Activated CD4-positive, alpha-beta memory T cell treated with anti-CD3 and anti-CD28 coated beads, Interleukin-2, amount 10 ng/mL, durations not matched to agents 7 days and 5 days (primary cell): ENCODE data around the gene ZFP36L2. TPM values are rescaled to one million over a fixed set of nuclear protein-coding genes. Genes with fewer than 3 reads are reported as not detected.

Experiments
- CTCF ChIA-PET: fragments of 350-600 bp; sonication (Branson Sonifier 250); formaldehyde crosslinking; loops from one replicate; lab custom pipeline; 2021; ENCODE audit warnings: antibody characterized with exemption, inconsistent platforms; lab: Charles Lee
- POLR2A ChIA-PET: fragments of 350-600 bp; sonication (Branson Sonifier 250); formaldehyde crosslinking; loops from one replicate; lab custom pipeline; 2021; ENCODE audit warnings: antibody characterized with exemption; lab: Charles Lee
- DNase-seq: peaks from one replicate; pipeline ENCODE4 v3.0.0-alpha.2; 2020
- H3K27ac Mint-ChIP-seq: one replicate; pipeline ENCODE4 v1.8.0; 2021; ENCODE audit warnings: mild to moderate bottlenecking, mixed read lengths
- H3K27me3 Mint-ChIP-seq: one replicate; pipeline ENCODE4 v1.8.0; 2021; ENCODE audit warnings: mixed read lengths
- H3K36me3 Mint-ChIP-seq: one replicate; pipeline ENCODE4 v1.8.0; 2021; ENCODE audit warnings: low read depth, mixed read lengths
- H3K4me1 Mint-ChIP-seq: one replicate; pipeline ENCODE4 v1.8.0; 2021; ENCODE audit warnings: mixed read lengths
- H3K4me3 Mint-ChIP-seq: one replicate; pipeline ENCODE4 v1.8.0; 2021; ENCODE audit warnings: mild to moderate bottlenecking, mixed read lengths
- H3K9me3 Mint-ChIP-seq: one replicate; pipeline ENCODE4 v1.8.0; 2021; ENCODE audit warnings: mixed read lengths
- total RNA-seq, 2 experiments: library from RNA; stranded (reverse); gene quantifications; one replicate each; pipeline ENCODE4 v1.2.3, GENCODE V29; 2021

ZFP36L2 gene
- total RNA-seq, 2 experiments from 2014 or later: 276 to 278 TPM

GRCh38 chr2:43186679-43187374 is 39.6 kb downstream of the ZFP36L2 start:
- Mint-ChIP-seq H3K27me3 (no peaks in the 10 kb centered on the region), H3K4me1 (peaks cover 42% of the 10 kb centered on the region), H3K4me3 (no peak overlapping the region), H3K27ac (no peak overlapping the region), H3K36me3 (no peaks in the 10 kb centered on the region), H3K9me3 (no peaks in the 10 kb centered on the region)
- ChIA-PET POLR2A (interaction anchor here (1.1 to 1.5 kb wide), 4 partner anchors 12 to 40 kb away, joined by 3 to 4 read pairs (median 4); partner anchors contain the start of gene ZFP36L2), CTCF (interaction anchor here (1.1 to 1.4 kb wide), 3 partner anchors 8 to 32 kb away, joined by 3 to 5 read pairs (median 3); no protein-coding TSS in a partner anchor)
- no peak for DNase-seq

- ChIA-PET POLR2A (interaction anchor here (0.7 to 1.5 kb wide), 3 partner anchors 8 to 16 kb away, joined by 3 to 4 read pairs (median 4); no protein-coding TSS in a partner anchor), CTCF (interaction anchor here (1.4 kb wide), 2 partner anchors 8 to 32 kb away, joined by 3 to 5 read pairs; no protein-coding TSS in a partner anchor)
- Mint-ChIP-seq H3K27ac (peak overlapping the region; percentile 89), H3K4me3 (no peak overlapping the region), H3K9me3 (no peaks in the 10 kb centered on the region), H3K36me3 (no peaks in the 10 kb centered on the region), H3K27me3 (no peaks in the 10 kb centered on the region), H3K4me1 (peaks cover 41% of the 10 kb centered on the region)
- DNase-seq: no peak
These were observed 40.1 kb downstream of the ZFP36L2 start for GRCh38 chr2:43186321-43186678.

DNA sequence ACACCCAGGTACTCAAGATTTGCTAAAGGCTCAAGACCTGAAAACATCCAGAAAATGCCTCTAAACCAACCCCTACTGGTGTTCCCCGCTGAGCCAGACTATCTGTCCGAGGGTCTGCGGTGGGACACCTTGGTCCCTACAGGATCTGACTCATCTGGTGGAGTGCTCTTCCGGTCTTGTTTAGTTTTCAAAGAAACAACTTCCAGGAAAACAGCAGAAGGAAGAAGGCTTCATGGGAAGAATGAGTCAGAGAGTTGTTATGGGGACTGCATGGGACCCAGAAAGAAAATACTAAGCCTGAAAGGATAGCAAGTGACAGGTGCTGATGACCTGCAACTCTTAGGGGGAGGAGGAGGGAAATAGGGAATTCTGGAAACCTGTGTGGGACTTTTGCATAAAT is 41.3 kb downstream of the ZFP36L2 start:
- H3K27ac Mint-ChIP-seq: peak overlapping the region; percentile 89
- DNase-seq: no peak
- ChIA-PET CTCF (interaction anchor here (0.6 to 1.4 kb wide), 2 partner anchors 9 to 490 kb away, joined by 3 read pairs; no protein-coding TSS in a partner anchor), POLR2A (interaction anchor here (0.9 kb wide), 1 partner anchor 22 kb away, joined by 3 read pairs; no protein-coding TSS in a partner anchor)
- H3K36me3 Mint-ChIP-seq: no peaks in the 10 kb centered on the region
- H3K27me3 Mint-ChIP-seq: no peaks in the 10 kb centered on the region
- H3K9me3 Mint-ChIP-seq: no peaks in the 10 kb centered on the region
- peaks cover 47% of the 10 kb centered on the region for H3K4me1 Mint-ChIP-seq
- no peak overlapping the region for H3K4me3 Mint-ChIP-seq

DNA sequence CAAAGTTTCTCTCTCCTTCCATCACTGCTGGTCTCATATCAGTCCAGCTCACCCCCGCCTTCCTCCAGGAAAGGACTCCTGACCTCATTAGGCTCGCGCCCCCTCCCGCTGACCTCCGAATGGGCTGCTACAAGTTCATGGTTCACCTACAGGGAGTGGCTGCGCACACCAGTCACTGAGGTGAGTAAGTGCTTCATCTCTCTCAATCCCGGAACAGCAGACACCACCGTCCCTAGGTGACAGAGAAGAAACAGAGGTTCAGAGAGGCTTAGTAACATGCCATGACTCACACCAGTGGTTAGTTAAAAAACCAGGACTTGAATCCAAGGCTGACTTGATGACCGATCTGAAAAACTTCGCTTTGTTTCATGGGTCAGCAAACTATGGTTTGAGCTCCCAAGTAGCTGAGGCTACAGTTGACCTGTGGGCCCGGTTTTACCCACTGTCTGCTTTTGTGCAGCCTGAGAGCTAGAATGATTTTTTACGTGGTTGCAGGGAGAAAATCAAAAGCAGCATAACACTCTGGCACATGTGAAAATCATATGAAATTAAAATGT is 42.0 kb downstream of the ZFP36L2 start:
- Mint-ChIP-seq H3K4me1 (peaks cover 47% of the 10 kb centered on the region), H3K4me3 (peak overlapping the region; percentile 47), H3K27ac (peak overlapping the region; percentile 89), H3K27me3 (no peaks in the 10 kb centered on the region), H3K36me3 (no peaks in the 10 kb centered on the region), H3K9me3 (no peaks in the 10 kb centered on the region)
- POLR2A ChIA-PET: interaction anchor here (0.9 to 1.4 kb wide), 3 partner anchors 10 to 34 kb away, joined by 3 to 5 read pairs (median 3); no protein-coding TSS in a partner anchor
- peak; percentile 73 for DNase-seq
- CTCF ChIA-PET: interaction anchor here (0.5 to 1.0 kb wide), 3 partner anchors 8 to 491 kb away, joined by 3 to 4 read pairs (median 3); no protein-coding TSS in a partner anchor

- H3K4me3 Mint-ChIP-seq: no peak overlapping the region
- peak overlapping the region; percentile 89 for H3K27ac Mint-ChIP-seq
- CTCF ChIA-PET: interaction anchor here (1.0 kb wide), 1 partner anchor 9 kb away, joined by 3 read pairs; no protein-coding TSS in a partner anchor
- H3K9me3 Mint-ChIP-seq: no peaks in the 10 kb centered on the region
- no peak for DNase-seq
- H3K4me1 Mint-ChIP-seq: peaks cover 53% of the 10 kb centered on the region
- no peaks in the 10 kb centered on the region for H3K36me3 Mint-ChIP-seq
- POLR2A ChIA-PET: interaction anchor here (1.3 to 1.4 kb wide), 2 partner anchors 10 to 34 kb away, joined by 3 to 5 read pairs; no protein-coding TSS in a partner anchor
- H3K27me3 Mint-ChIP-seq: no peaks in the 10 kb centered on the region
These were observed 42.7 kb downstream of the ZFP36L2 start for GRCh38 chr2:43183743-43184142.

GRCh38 chr2:43180897-43181296 is 45.5 kb downstream of the ZFP36L2 start:
- H3K36me3 Mint-ChIP-seq: no peaks in the 10 kb centered on the region
- no peaks in the 10 kb centered on the region for H3K27me3 Mint-ChIP-seq
- DNase-seq: no peak
- POLR2A ChIA-PET: interaction anchor here (1.1 to 14.8 kb wide), 5 partner anchors 12 to 50 kb away, joined by 3 to 403 read pairs (median 6); partner anchors contain the start of gene ZFP36L2
- H3K4me1 Mint-ChIP-seq: peaks cover 69% of the 10 kb centered on the region
- CTCF ChIA-PET: interaction anchor here (0.8 to 3.7 kb wide), 4 partner anchors 10 to 46 kb away, joined by 3 to 19 read pairs (median 5); partner anchors contain the start of gene ZFP36L2
- no peaks in the 10 kb centered on the region for H3K9me3 Mint-ChIP-seq
- H3K27ac Mint-ChIP-seq: no peak overlapping the region
- no peak overlapping the region for H3K4me3 Mint-ChIP-seq

GRCh38 chr2:43179942-43180341 is 46.5 kb downstream of the ZFP36L2 start:
- no peaks in the 10 kb centered on the region for H3K36me3 Mint-ChIP-seq
- DNase-seq: no peak
- ChIA-PET POLR2A (interaction anchor here (0.9 to 14.8 kb wide), 8 partner anchors 11 to 49 kb away, joined by 3 to 403 read pairs (median 4); partner anchors contain the start of gene ZFP36L2), CTCF (interaction anchor here (0.8 to 3.7 kb wide), 4 partner anchors 9 to 47 kb away, joined by 3 to 19 read pairs (median 5); partner anchors contain the start of gene ZFP36L2)
- H3K4me3 Mint-ChIP-seq: no peak overlapping the region
- H3K4me1 Mint-ChIP-seq: peaks cover 69% of the 10 kb centered on the region
- H3K27me3 Mint-ChIP-seq: no peaks in the 10 kb centered on the region
- H3K9me3 Mint-ChIP-seq: no peaks in the 10 kb centered on the region
- no peak overlapping the region for H3K27ac Mint-ChIP-seq

GRCh38 chr2:43178602-43179542 is 47.5 kb downstream of the ZFP36L2 start:
- no peak overlapping the region for H3K4me3 Mint-ChIP-seq
- H3K9me3 Mint-ChIP-seq: no peaks in the 10 kb centered on the region
- CTCF ChIA-PET: interaction anchor here (0.8 to 3.7 kb wide), 4 partner anchors 8 to 46 kb away, joined by 3 to 19 read pairs (median 4); no protein-coding TSS in a partner anchor
- no peaks in the 10 kb centered on the region for H3K27me3 Mint-ChIP-seq
- peaks cover 69% of the 10 kb centered on the region for H3K4me1 Mint-ChIP-seq
- peak overlapping the region; percentile 87 for H3K27ac Mint-ChIP-seq
- POLR2A ChIA-PET: interaction anchor here (1.1 to 14.8 kb wide), 7 partner anchors 9 to 48 kb away, joined by 3 to 403 read pairs (median 6); partner anchors contain the start of gene ZFP36L2
- H3K36me3 Mint-ChIP-seq: no peaks in the 10 kb centered on the region
- DNase-seq: peak; percentile 43

DNA sequence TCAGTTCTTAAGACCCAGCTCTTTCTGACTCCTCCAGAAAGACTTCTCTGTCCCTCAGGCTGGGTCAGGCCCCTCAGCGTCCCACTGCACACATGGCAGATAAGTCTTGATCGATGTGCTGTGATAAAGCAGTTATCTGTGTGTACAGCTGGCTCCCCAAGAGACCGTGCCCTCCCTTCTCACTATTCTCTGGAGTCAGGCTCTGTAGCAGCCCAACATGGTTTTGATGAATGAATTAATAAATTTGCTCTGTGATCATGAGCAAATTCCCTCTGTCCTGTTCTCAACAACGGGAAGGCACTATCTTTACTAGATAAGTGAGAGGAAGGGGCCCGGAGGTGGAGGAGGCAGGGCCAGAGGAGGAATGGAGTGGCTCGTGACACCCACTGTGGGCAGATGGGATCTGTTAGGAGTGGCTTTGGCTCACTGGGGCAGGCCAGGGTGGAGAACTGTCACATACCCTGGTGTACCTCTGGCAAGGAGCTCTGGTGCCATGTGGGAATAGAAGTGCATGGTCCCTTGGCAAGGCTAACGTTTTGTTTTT is 48.3 kb downstream of the ZFP36L2 start:
- Mint-ChIP-seq H3K4me3 (no peak overlapping the region), H3K36me3 (no peaks in the 10 kb centered on the region), H3K4me1 (peaks cover 71% of the 10 kb centered on the region), H3K9me3 (no peaks in the 10 kb centered on the region), H3K27me3 (no peaks in the 10 kb centered on the region), H3K27ac (peak overlapping the region; percentile 87)
- CTCF ChIA-PET: interaction anchor here (0.6 to 3.7 kb wide), 5 partner anchors 9 to 323 kb away, joined by 3 to 19 read pairs (median 4); no protein-coding TSS in a partner anchor
- no peak for DNase-seq
- POLR2A ChIA-PET: interaction anchor here (0.7 to 14.8 kb wide), 5 partner anchors 10 to 45 kb away, joined by 3 to 403 read pairs (median 3); partner anchors contain the start of gene ZFP36L2

- Mint-ChIP-seq H3K4me1 (peaks cover 75% of the 10 kb centered on the region), H3K4me3 (no peak overlapping the region), H3K27ac (no peak overlapping the region), H3K36me3 (no peaks in the 10 kb centered on the region), H3K9me3 (no peaks in the 10 kb centered on the region), H3K27me3 (no peaks in the 10 kb centered on the region)
- POLR2A ChIA-PET: interaction anchor here (1.2 to 14.8 kb wide), 4 partner anchors 19 to 46 kb away, joined by 4 to 403 read pairs (median 80); partner anchors contain the start of gene ZFP36L2
- CTCF ChIA-PET: interaction anchor here (0.6 to 12.3 kb wide), 4 partner anchors 8 to 348 kb away, joined by 3 to 230 read pairs (median 4); partner anchors contain the start of gene ZFP36L2
- no peak for DNase-seq
These were observed 50.0 kb downstream of the ZFP36L2 start for GRCh38 chr2:43176449-43176848.

DNA sequence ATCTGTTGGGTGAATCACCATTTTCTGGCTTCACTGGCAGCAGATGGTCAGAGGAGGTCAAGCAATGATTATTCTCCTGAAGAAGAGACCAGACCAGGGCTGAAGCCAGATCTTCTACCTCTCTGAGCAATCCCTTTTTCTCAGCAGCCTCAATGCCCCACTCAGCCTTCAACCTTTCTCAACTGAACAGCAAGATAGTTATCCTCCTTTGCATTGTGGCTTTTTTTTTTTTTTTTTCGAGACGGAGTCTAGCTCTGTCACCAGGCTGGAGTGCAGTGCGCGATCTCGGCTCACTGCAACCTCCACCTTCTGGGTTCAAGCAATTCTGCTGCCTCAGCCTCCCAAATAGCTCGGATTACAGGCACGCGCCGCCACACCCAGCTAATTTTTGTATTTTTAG is 50.5 kb downstream of the ZFP36L2 start:
- CTCF ChIA-PET: interaction anchor here (0.6 to 12.3 kb wide), 6 partner anchors 8 to 348 kb away, joined by 3 to 230 read pairs (median 6); partner anchors contain the start of gene ZFP36L2

More for the DNA sequence above, 50.5 kb downstream of the ZFP36L2 start:
- Mint-ChIP-seq H3K27me3 (no peaks in the 10 kb centered on the region), H3K4me3 (no peak overlapping the region), H3K36me3 (no peaks in the 10 kb centered on the region), H3K27ac (peak overlapping the region; percentile 97), H3K9me3 (no peaks in the 10 kb centered on the region), H3K4me1 (peaks cover 76% of the 10 kb centered on the region)
- DNase-seq: no peak
- POLR2A ChIA-PET: interaction anchor here (2.9 to 14.8 kb wide), 5 partner anchors 16 to 47 kb away, joined by 16 to 403 read pairs (median 63); partner anchors contain the start of gene ZFP36L2
